AG20443 (cell line): ENCODE data around the gene IGIP.
A peak's percentile ranks its signal among the peaks of the same experiment; 100 is the strongest.

Experiments
- DNase-seq: peaks from one replicate; pipeline ENCODE4 v3.0.0; 2012; ENCODE audit warnings: low spot score, mixed read lengths

The IGIP gene

DNA sequence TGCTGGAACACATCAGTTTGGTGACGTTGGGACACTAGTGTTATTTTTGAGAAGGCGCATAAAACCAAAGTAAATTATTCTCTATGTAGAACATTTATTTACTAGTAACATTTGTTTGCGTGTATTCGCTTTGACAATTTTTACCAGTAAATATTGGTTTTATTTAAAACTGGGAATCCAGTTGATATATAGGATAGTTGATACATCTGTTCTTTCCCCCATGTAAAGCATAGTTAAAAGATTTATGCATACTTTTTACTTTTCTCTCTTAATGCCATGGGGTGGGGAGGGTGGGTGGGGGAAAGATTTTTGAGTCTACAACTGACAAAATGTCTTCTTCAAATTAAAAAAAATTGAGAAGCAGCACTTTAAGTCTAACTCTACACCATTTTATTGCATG is at the start of gene IGIP:
IGIP (plus strand) TSS at position 301 of the 400 bp plus-strand sequence. CDS start 2,540 bp downstream, outside the sequence.
- DNase-seq, result no peak

- DNase-seq, result no peak
Measured at GRCh38 chr5:140076142-140076541, 49.6 kb upstream of the IGIP start.

DNA sequence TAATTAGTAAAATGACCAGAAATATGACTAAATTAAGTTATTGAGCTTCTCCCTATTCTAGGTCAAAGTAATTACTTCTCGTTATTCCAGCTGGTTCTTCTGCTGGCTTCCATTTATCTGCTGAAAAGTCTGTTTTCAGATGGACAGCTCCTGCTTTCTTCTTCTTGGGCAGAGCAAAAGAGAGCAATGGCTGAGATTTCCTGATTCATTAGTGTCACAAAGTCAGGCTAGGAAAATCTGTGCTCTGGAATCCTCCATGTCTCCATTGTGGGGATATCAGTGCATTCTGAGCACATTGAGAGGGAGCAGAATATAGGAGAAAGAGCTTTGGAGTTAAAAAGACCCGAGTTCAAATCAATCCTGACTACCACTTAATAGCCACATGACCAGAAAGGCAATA is 48.9 kb upstream of the IGIP start:
- DNase-seq, result no peak

DNA sequence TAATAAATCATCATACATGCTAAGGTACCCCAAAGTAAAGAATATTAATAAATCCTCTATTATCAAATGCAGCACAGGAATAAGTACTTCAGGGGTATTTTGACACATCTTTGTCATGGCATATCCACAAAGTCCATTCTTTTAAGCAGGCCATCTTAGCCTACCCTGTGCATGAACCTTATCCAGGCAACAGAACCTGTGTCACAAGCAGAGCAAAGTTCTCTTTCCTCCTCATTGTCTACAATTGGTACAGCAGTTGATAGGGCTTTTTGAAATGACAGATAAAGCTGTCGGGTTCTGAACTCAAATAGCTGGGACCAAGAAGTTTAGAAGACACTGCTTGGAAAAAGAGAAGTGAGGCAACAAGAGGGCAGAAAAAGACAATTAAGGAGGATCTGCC is 42.6 kb upstream of the IGIP start:
- DNase-seq, result no peak

DNA sequence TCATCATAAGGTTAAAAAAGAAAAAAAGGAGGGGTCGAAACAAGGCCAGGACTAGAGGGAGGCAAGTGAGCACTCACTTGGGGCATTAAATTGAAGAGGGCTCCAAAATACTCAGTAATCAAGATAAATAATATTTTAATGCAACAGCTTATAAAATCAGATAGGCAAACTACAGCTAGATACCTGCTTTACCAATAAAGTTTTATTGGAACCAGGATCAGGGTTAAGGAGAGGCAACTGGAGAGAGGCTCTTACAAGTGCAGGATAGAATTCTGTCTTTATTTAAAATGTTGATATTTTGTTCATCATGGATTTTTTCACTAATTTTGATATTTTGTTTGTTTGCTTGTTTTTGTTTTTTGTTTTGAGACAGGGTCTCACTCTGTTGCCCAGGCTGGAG is 42.1 kb upstream of the IGIP start:
- no peak for DNase-seq

DNA sequence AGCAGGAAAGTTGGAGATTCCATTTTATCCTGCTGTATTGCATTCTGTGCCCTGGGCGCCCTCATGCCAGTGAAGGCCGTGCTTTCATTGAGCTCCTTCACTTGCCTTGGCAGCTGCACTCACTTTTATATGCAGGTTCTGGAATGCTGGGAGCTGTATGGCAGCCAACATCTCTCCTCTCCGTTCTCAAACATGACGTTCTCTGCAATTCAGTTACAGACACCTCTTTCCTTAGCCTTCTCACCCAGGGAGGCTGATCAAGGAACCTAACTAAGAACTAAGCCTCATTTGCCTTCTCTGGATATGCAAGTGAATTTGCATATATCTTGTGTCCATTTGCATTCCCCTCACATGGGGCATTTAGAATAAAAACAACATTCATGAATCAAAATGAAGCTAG is 41.2 kb upstream of the IGIP start:
- no peak for DNase-seq

DNA sequence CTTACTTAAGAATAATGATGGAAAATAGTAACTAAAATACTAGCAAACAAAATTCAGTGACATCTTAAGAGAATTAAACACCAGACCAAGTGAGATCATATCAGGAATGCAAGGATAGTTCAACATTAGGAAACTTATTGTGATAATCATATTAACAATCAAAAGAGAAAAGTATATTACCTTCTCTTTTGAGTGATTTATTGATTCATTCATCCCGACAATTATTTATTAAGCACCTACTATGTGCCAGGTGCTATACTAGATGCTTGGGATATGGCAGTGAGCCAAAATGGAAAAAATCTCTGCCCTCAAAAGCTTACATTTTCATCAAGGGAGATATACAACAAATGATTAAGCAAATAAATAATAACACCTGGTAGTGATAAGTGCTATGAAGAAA is 35.5 kb upstream of the IGIP start:
- DNase-seq, result no peak

DNA sequence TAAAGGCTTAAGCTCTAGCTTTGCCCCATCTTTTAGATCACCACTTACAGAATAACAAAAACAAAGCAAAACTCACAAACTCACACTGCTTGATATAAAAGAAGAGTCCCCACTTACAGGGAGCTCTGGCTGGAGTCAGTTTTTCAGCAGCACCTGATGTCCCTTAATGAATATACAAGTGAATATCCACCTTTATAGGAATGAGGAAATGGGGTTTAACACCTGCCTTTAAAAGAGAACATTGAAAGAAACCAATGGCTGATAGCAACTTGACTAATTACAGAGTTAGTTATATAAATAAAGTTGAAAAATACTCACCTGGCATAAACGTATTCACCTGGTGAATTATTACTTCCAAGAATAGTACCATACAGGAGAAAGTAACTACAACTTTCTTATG is 32.6 kb upstream of the IGIP start:
- no peak for DNase-seq

DNA sequence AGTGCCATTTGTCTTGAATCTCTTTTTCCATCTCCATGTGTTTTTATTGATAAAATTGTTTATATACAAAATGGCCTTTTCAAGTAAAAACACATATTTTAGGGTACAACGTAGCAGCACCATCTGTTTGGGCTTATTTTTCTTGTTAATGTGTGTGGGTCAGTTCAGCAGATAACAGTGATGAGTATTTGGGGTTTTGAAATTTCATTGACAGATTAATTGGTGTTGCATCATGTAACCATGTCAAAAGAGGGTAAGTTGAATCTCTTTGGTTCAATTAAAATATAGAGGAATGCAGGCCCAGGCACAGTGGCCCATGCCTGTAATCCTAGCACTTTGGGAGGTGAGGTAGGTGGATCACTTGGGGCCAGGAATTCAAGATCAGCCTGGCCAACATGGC is 31.9 kb upstream of the IGIP start:
- no peak for DNase-seq

GRCh38 chr5:140094889-140095288 is 30.8 kb upstream of the IGIP start:
- DNase-seq, result no peak

GRCh38 chr5:140101179-140101578 is 24.6 kb upstream of the IGIP start:
- DNase-seq, result no peak

GRCh38 chr5:140103154-140103553 is 22.6 kb upstream of the IGIP start:
- DNase-seq, result no peak

GRCh38 chr5:140104100-140104499 is 21.6 kb upstream of the IGIP start:
- DNase-seq, result no peak

DNA sequence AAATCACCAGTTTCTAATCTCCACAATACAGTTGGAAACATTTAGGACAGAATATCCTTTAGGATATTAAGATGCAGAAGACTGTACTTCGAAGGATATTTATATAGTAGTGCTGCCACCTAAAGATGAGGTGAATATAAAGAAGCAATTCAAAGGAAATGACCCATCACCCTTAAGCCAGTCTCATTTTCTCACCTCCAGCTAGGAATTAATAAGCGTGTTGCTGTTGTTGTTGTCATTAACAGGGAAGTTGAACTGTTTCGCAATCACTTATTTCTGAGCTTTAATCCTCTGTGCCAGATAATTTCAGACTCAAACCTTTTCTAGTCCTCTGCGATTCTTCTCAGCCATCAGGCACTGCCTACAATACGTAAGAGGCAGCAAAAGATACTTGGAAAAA is 19.6 kb upstream of the IGIP start:
- DNase-seq, result no peak

DNA sequence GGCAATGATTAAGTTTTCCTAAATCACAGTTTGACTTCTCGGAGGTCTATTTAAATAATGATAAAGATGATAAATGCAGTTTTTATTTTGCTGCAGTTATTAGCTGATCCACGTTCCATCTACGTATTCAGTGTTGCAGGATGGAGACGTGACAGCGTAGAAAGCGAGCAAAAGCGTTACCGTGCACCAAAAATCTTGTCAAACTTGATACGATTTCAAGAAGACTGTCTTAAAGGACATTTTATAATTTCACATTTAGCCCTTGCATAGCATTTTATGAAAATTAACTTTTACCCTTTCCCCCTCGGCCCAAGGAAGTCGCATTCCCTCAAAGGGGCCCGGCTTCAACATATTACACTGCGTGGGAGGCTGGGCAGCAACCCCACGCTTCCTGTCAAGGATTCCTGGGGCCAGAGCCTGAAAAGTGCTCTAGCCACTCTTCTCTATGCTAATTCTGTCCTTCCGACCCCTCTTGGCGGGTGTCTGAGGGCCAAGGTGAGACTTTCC is 18.9 kb upstream of the IGIP start:
- peak; percentile 47 for DNase-seq

- DNase-seq, result peak; percentile 96
Measured at GRCh38 chr5:140107312-140108092, 18.2 kb upstream of the IGIP start.

GRCh38 chr5:140108093-140109017 is 17.4 kb upstream of the IGIP start:
- DNase-seq, result peak; percentile 27

- peak; percentile 14 for DNase-seq
Measured at GRCh38 chr5:140109018-140109758, 16.5 kb upstream of the IGIP start.

DNA sequence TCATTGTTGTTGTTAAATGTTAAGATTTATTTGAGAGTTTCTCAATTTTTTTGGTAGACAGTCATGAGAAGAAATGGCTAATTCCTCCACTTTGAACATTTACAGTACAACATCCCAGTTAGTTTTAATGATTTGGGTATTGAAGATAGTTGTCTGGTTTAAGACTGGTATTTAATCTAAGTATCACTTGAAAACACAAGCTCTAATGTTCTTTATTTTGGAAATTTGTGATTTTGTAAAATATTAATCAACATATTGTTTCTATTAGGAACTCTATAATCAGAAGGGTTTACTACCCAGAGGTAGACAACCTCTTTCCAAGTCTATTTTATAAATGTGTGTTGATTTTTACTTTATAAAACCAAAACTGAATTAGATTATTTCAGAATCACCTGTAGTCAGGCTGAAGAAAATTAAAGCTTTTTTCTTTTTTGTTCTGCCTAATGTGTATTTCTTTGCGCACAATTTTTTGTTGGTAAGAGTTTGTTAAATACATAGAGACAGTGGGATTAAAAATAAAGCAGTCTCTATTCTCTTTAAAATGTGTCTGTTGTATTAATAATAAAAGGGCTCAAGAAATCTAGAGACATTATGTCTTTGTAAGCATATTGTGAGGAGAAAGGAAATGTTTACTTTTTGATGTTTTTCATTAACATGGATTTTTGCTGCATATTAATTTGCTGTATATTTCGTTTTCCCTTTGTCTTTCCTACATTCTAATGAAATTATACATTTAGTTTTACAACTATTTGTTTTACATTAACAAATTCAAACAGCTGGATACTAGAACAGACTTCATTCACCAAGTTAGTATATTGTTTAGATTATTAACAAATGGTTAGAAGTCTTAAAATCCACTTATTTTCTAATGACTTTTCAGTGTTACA is 15.7 kb upstream of the IGIP start:
- DNase-seq, result no peak

- no peak for DNase-seq
Measured at GRCh38 chr5:140110646-140110957, 15.1 kb upstream of the IGIP start.
